ENCODE measurements around the gene CARD19. TPM values are rescaled to one million over a fixed set of nuclear protein-coding genes. Genes with fewer than 3 reads are reported as not detected.

The CARD19 gene
- polyA plus RNA-seq, 4 donors: 15.7 to 24.2 (median 18.5) TPM

DNA sequence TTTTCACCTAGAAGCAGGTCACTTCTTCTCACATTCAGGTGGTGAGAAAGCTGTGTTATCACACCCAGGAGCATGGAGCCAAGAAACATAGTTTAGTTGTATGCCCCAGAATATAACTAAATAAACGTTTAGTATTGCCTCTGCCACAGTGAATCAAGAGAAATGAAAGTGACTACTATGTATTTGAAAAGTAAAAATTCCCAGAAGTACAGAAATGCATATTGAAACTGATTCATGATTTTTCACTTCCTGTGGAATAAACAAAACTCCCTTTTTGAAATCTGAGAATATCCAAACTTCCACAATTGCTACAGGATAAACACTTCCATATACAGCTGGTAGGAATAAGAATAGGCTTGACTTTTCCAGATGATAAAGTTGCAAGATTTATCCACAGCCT lies 53.3 kb downstream of the CARD19 start:
- no peak for DNase-seq (ENCODE audit: low read depth in 4 of 4, low spot score in 3 of 4)

- no peak for DNase-seq (ENCODE audit: low read depth in 4 of 4, low spot score in 3 of 4)
Measured at GRCh38 chr9:93151097-93151784, 55.2 kb downstream of the CARD19 start.

- no peak for DNase-seq (ENCODE audit: low read depth in 4 of 4, low spot score in 3 of 4)
Measured at GRCh38 chr9:93154293-93154903, 58.4 kb downstream of the CARD19 start.

DNA sequence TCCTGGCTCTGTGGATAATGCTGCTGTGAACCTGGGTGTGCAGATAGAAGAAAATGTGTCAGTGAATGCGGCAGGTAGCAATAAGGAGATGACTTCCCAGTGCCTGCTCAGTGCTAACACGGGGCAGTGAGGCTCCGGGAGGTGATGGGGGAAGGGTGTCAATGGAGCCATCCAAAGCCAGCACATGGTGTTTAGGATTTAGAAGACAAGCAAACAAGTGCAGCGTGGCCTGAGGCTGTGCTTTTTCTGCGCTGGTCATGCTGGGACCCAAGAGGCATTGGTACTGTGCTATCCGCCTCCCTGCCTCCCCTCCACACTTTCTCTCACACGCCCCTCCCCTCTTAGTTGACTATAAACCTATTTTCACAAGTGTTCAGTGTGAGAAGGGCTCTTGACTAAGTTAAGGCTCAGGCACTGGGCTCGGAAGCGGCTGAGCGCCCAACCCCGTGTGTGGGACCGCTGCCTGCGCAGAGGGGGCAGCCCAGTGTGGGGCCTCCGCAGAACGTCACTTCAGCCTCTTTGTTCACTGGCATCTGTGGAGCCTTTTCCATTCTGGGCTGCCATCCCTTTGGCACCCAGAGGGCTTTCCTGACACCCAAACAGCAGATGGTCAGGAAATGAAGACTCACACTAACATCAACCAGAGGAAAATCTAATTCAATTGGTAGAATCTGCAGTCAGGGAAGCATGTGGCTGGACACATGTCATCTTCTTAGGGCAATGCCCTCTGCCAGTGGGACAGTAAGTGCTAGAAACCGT lies 59.9 kb downstream of the CARD19 start:
- no peak for DNase-seq (ENCODE audit: low read depth in 4 of 4, low spot score in 3 of 4)

DNA sequence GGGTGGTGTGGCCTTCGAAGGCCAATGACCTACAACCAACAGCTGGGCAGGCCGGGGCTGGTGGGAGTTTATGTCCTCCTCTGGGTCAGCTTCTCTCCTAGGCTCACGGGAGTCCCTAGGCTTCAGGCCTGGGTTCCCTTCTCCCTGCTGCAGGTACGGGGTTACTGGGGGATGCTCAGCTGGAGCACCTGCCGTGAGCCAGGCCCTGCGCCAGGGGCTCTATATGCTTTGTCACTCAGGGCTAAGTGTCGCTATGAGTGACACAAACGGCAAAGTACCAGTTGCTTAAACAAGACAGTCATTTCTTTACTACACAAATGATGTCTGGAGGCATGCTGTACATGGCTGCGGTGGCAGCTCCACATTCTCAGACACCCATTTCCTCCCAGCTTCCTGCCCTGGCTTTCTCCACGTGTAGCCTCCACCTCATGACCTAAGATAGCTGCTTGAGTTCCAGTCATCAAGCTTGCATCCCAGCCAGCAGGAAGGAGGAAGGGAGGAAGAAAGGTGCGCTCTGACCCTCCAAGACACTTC lies 60.5 kb downstream of the CARD19 start:
- no peak for DNase-seq (ENCODE audit: low read depth in 4 of 4, low spot score in 3 of 4)

DNA sequence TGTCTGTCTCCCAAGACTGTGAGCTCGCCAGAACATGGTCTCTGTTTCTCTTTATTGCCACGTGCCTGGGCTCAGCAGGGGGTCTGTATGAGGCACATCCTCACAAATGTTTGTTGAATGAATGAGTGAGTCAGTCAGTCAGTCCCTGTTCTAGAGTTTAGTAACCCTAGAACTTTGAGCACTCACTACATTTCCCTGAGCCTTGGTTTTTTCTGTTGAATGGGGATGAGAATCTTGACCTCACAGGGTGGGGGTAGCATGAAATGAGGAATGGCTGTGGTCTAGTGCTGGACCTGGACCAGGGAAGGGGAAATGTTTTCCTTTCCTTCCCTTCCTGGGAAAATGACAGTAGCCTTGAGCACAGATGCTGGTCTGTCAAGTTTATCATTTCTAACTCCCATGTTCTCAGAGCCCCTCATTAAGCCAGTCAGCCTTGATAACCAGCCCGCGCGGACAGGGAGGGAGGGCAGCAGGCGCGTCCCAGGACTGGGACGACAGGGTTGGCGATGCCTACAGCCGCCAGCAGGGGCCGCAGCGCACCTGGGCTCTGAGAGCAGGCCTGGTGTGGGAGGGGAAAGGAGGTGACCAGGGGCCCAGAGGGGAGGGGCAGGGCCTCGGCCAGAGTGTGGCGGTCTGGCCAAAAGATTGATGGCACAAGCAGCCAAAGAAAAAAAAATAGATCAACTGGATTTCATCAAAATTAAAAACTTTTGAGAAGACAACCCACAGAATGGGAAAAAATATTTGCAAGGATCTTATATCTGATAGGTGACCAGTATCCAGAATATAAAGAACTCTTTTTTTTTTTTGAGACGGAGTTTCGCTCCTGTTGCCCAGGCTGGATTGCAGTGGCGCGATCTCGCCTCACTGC lies 63.8 kb downstream of the CARD19 start:
- DNase-seq (ENCODE audit: low read depth in 4 of 4, low spot score in 3 of 4): peak; percentile 56 to 74 (median 64)

GRCh38 chr9:93161786-93162562 lies 66.0 kb downstream of the CARD19 start:
- DNase-seq (ENCODE audit: low read depth in 4 of 4, low spot score in 3 of 4): no peak

Other genes with a start within 250 kb of the CARD19 start
- gene ZNF484, start 218.2 kb upstream of the CARD19 start, polyA plus RNA-seq (ENCODE audit: insufficient read length in 4 of 4): 10 to 100 TPM in 2 of 4 donors, 1 to 10 TPM in 2; 8.3 to 11.3 (median 9.8) TPM
- gene FGD3, start 148.7 kb upstream of the CARD19 start, polyA plus RNA-seq (ENCODE audit: insufficient read length in 4 of 4): 1 to 10 TPM; 1.4 to 8.2 (median 4.2) TPM
- 1 to 10 TPM; 2.6 to 9.7 (median 7.4) TPM for gene SUSD3, start 37.5 kb upstream of the CARD19 start, polyA plus RNA-seq (ENCODE audit: insufficient read length in 4 of 4)
- 10 to 100 TPM; 37.3 to 49.9 (median 40.8) TPM for gene NINJ1, start 38.0 kb downstream of the CARD19 start, polyA plus RNA-seq (ENCODE audit: insufficient read length in 4 of 4)
- gene WNK2, start 87.9 kb downstream of the CARD19 start, polyA plus RNA-seq (ENCODE audit: insufficient read length in 4 of 4): 10 to 100 TPM; 10.3 to 31.1 (median 21.3) TPM